ENCODE measurements around the gene PLEKHG4B.
"Not testable (repeated sequence)": the region's sequence is repeated elsewhere in the genome, so short reads cannot be mapped to it uniquely, and the experiment has no call there.

The PLEKHG4B gene

GRCh38 chr5:234450-234849 lies 142.5 kb downstream of the PLEKHG4B start:
- TF ChIP-seq, protein P1, sequence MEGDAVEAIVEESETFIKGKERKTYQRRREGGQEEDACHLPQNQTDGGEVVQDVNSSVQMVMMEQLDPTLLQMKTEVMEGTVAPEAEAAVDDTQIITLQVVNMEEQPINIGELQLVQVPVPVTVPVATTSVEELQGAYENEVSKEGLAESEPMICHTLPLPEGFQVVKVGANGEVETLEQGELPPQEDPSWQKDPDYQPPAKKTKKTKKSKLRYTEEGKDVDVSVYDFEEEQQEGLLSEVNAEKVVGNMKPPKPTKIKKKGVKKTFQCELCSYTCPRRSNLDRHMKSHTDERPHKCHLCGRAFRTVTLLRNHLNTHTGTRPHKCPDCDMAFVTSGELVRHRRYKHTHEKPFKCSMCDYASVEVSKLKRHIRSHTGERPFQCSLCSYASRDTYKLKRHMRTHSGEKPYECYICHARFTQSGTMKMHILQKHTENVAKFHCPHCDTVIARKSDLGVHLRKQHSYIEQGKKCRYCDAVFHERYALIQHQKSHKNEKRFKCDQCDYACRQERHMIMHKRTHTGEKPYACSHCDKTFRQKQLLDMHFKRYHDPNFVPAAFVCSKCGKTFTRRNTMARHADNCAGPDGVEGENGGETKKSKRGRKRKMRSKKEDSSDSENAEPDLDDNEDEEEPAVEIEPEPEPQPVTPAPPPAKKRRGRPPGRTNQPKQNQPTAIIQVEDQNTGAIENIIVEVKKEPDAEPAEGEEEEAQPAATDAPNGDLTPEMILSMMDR (IDR thresholded peaks at IDR 0.05; ENCODE audit: control insufficient read depth, extremely low read depth, insufficient read depth) = no peak
- DNase-seq (ENCODE audit: low read depth) = no peak
- no peak overlapping the region for H3K4me3 ChIP-seq (ENCODE audit: low read depth, low read length)

DNA sequence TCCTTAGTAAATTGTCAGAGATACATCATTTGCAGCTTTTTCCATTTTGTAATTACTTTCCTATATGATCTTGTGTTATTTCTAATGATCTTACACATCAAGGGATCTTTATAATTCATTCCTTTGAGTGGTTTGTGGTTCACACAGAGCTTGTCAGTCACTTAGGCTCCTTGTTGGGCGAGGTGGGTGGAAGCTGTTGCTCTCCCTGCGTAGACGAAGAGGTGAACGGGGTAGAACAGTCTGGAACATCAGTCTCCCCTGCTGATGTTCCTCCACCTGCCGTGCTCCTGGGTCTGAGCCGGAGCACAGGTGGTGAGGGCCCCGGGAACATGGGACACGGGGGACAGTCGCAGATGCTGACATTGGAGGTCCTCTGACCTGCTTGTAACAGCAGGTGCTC lies 143.6 kb downstream of the PLEKHG4B start:
- not testable (repeated sequence) for DNase-seq (ENCODE audit: low read depth); H3K4me3 ChIP-seq (ENCODE audit: low read depth, low read length)

DNA sequence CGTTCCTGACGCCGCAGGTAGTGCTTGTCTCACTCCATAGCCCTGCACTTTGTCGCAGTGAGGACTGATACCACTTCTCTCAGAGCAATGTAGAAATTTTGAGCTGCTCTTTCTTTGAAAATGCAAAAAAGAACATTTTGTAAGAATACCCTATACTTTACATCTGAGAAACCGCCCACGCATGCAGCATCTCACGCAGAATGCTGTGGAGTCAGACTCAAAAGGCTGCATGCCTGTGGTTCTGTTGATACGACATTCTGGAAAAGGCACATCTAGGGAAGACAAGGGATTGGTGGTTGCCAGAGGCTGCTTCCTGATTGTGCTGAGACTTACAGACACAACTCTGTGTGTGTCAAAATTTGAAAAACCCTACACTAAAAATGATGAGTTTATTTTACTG lies 146.0 kb downstream of the PLEKHG4B start:
- H3K4me3 ChIP-seq (ENCODE audit: low read depth, low read length); DNase-seq (ENCODE audit: low read depth): not testable (repeated sequence)
